OCI-M2 (cell line): ENCODE measurements around the gene MBP.

Experiments used
- DNase-seq: peaks from one replicate; lab custom pipeline; 2025; ENCODE audit not compliant: unreplicated experiment; lab: John Stamatoyannopoulos, UW

Gene MBP

GRCh38 chr18:77132369-77133050 lies at the start of gene MBP:
TSS of gene MBP (minus strand) at chr18:77132783. CDS start at chr18:77105261, 27,522 bp downstream.
- no peak for DNase-seq

- no peak for DNase-seq
Measured at GRCh38 chr18:77181950-77182707, 49.5 kb upstream of the MBP start.

- DNase-seq, result no peak
Measured at GRCh38 chr18:77178559-77178958, 46.0 kb upstream of the MBP start.

- no peak for DNase-seq
Measured at GRCh38 chr18:77177009-77177408, 44.4 kb upstream of the MBP start.

GRCh38 chr18:77173275-77174030 lies 40.9 kb upstream of the MBP start:
- DNase-seq, result no peak

- no peak for DNase-seq
Measured at GRCh38 chr18:77170890-77171410, 38.4 kb upstream of the MBP start.

- DNase-seq, result no peak
Measured at GRCh38 chr18:77168811-77169311, 36.3 kb upstream of the MBP start.

- no peak for DNase-seq
Measured at GRCh38 chr18:77167251-77167650, 34.7 kb upstream of the MBP start.

GRCh38 chr18:77166523-77166922 lies 33.9 kb upstream of the MBP start:
- no peak for DNase-seq

GRCh38 chr18:77165503-77166188 lies 33.1 kb upstream of the MBP start:
- DNase-seq, result no peak

- DNase-seq, result no peak
Measured at GRCh38 chr18:77164763-77165485, 32.3 kb upstream of the MBP start.

GRCh38 chr18:77164026-77164425 lies 31.4 kb upstream of the MBP start:
- no peak for DNase-seq

- no peak for DNase-seq
Measured at GRCh38 chr18:77162580-77162979, 30.0 kb upstream of the MBP start.

GRCh38 chr18:77161961-77162360 lies 29.4 kb upstream of the MBP start:
- no peak for DNase-seq

- no peak for DNase-seq
Measured at GRCh38 chr18:77161383-77161782, 28.8 kb upstream of the MBP start.

GRCh38 chr18:77160515-77160914 lies 27.9 kb upstream of the MBP start:
- DNase-seq, result no peak

GRCh38 chr18:77157312-77157711 lies 24.7 kb upstream of the MBP start:
- no peak for DNase-seq

- no peak for DNase-seq
Measured at GRCh38 chr18:77155031-77155430, 22.4 kb upstream of the MBP start.

- no peak for DNase-seq
Measured at GRCh38 chr18:77153404-77153803, 20.8 kb upstream of the MBP start.
